GM13977 (cell line): ENCODE results near the gene MELK.

Experiments used
- DNase-seq: peaks from one replicate; pipeline ENCODE4 v3.0.0; 2012; ENCODE audit warnings: low spot score
- CTCF ChIP-seq: IDR thresholded peaks from 2 replicates; pipeline ENCODE4 v1.5.1; 2012; ENCODE audit warnings: mild to moderate bottlenecking, control low read depth; ENCODE audit not compliant: insufficient read depth; ENCODE audit errors: extremely low read depth, missing control alignments
- in situ Hi-C: fragments of 300-500 bp; cut with MboI; formaldehyde crosslinking; loops from one replicate; pipeline ENCODE4 v1.12.0; 2022; ENCODE audit warnings: low sequenced_read_pairs, low pct_unique_long_range_greater_than_20kb, mixed read lengths, inconsistent platforms; ENCODE audit not compliant: unreplicated experiment

MELK gene

GRCh38 chr9:36665387-36665786 is 92.7 kb downstream of the MELK start:
- no peak for TF ChIP-seq CTCF
- in situ Hi-C loops = no loop called here
- DNase-seq = no peak

- no peak for DNase-seq
- in situ Hi-C loops = no loop called here
- TF ChIP-seq CTCF = no peak
Observed at GRCh38 chr9:36665921-36666431, 93.3 kb downstream of the MELK start.

- in situ Hi-C loops = no loop called here
- DNase-seq = no peak
- no peak for TF ChIP-seq CTCF
Observed at GRCh38 chr9:36671561-36671960, 98.9 kb downstream of the MELK start.

- in situ Hi-C loops = no loop called here
- no peak for DNase-seq
- TF ChIP-seq CTCF = no peak
Observed at GRCh38 chr9:36676091-36676490, 103.4 kb downstream of the MELK start.

- DNase-seq = no peak
- in situ Hi-C loops = no loop called here
Observed at GRCh38 chr9:36676778-36677485, 104.2 kb downstream of the MELK start.

GRCh38 chr9:36677611-36678010 is 104.9 kb downstream of the MELK start:
- DNase-seq = no peak
- in situ Hi-C loops = no loop called here
- TF ChIP-seq CTCF = no peak

More at GRCh38 chr9:36676778-36677485, 104.2 kb downstream of the MELK start:
- no peak for TF ChIP-seq CTCF

GRCh38 chr9:36679710-36680109 is 107.0 kb downstream of the MELK start:
- no peak for TF ChIP-seq CTCF
- no peak for DNase-seq
- in situ Hi-C loops = no loop called here
